ENCODE results near the gene DCAF7.

Gene DCAF7

GRCh38 chr17:63535640-63536039 is 14.6 kb upstream of the DCAF7 start:
- 95 to 96% methylated on average over 24 of the region's 24 CpGs for WGBS, 2 experiments

DNA sequence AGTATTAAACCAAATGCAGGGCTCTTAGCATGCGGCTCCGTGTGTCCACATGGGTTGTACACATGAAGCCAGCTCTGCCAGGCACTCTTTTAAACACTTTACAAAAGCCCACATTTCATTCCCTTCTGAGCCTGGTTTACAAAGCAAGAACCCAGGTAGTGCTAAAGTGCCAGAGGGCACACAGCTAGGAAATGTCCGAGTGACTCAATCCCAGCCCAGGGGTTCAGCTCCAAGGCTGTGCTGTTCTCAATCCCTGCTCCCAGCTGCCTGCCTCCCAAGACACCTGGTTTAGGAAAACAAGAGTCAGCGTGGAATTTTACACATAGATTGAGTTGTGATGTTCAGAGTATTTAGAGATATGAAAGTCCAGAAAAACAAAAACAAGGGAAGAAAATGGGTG is 13.3 kb upstream of the DCAF7 start:
- Histone ChIP-seq H3K27me3 (ENCODE audit: control insufficient read depth, insufficient read depth, low read length, poor library complexity, severe bottlenecking) (peaks cover 30% of the 10 kb centered on the region), H3K27ac (ENCODE audit: insufficient read depth, low read depth, low read length, poor library complexity, severe bottlenecking) (no peak overlapping the region), H3K4me3 (ENCODE audit: insufficient read depth, low read depth, low read length) (no peak overlapping the region), H3K36me3 (ENCODE audit: control insufficient read depth, insufficient read depth, low read length) (no peaks in the 10 kb centered on the region), H3K9me3 (ENCODE audit: control insufficient read depth, low read length) (no peaks in the 10 kb centered on the region), H3K4me1 (ENCODE audit: control insufficient read depth, insufficient read depth, low read length) (no peaks in the 10 kb centered on the region)
- WGBS, 2 experiments: 91 to 94% methylated on average over 4 of the region's 4 CpGs

More at GRCh38 chr17:63535640-63536039, 14.6 kb upstream of the DCAF7 start:
- H3K27ac ChIP-seq (ENCODE audit: insufficient read depth, low read depth, low read length, poor library complexity, severe bottlenecking): no peak overlapping the region
- H3K27me3 ChIP-seq (ENCODE audit: control insufficient read depth, insufficient read depth, low read length, poor library complexity, severe bottlenecking): peaks cover 30% of the 10 kb centered on the region
- no peaks in the 10 kb centered on the region for H3K4me1 ChIP-seq (ENCODE audit: control insufficient read depth, insufficient read depth, low read length)
- no peaks in the 10 kb centered on the region for H3K9me3 ChIP-seq (ENCODE audit: control insufficient read depth, low read length)
- H3K4me3 ChIP-seq (ENCODE audit: insufficient read depth, low read depth, low read length): no peak overlapping the region
- no peaks in the 10 kb centered on the region for H3K36me3 ChIP-seq (ENCODE audit: control insufficient read depth, insufficient read depth, low read length)

DNA sequence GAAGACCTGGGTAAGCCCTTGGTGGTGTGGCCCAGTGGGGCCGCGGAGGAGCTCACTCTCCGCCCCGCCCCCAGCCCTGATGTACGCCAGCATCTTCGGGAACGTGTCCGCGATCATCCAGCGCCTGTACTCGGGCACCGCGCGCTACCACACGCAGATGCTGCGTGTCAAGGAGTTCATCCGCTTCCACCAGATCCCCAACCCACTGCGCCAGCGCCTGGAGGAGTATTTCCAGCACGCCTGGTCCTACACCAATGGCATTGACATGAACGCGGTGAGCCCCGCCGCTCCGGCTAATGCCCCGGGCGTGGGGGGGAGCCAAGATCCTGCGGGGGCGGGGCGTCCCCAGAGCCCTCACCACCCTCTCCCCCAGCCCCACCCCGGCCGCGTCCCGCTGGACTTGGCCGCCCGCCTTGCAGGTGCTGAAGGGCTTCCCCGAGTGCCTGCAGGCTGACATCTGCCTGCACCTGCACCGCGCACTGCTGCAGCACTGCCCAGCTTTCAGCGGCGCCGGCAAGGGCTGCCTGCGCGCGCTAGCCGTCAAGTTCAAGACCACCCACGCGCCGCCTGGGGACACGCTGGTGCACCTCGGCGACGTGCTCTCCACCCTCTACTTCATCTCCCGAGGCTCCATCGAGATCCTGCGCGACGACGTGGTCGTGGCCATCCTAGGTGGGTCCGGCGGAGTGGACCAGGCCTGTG is 12.1 kb upstream of the DCAF7 start:
- Histone ChIP-seq H3K27me3 (ENCODE audit: control insufficient read depth, insufficient read depth, low read length, poor library complexity, severe bottlenecking) (peaks cover 30% of the 10 kb centered on the region), H3K27ac (ENCODE audit: insufficient read depth, low read depth, low read length, poor library complexity, severe bottlenecking) (no peak overlapping the region), H3K4me1 (ENCODE audit: control insufficient read depth, insufficient read depth, low read length) (no peaks in the 10 kb centered on the region), H3K4me3 (ENCODE audit: insufficient read depth, low read depth, low read length) (no peak overlapping the region), H3K9me3 (ENCODE audit: control insufficient read depth, low read length) (no peaks in the 10 kb centered on the region), H3K36me3 (ENCODE audit: control insufficient read depth, insufficient read depth, low read length) (no peaks in the 10 kb centered on the region)
- WGBS, 2 experiments: 33 to 40% methylated on average over 62 of the region's 62 CpGs

- Histone ChIP-seq H3K27me3 (ENCODE audit: control insufficient read depth, insufficient read depth, low read length, poor library complexity, severe bottlenecking) (peaks cover 30% of the 10 kb centered on the region), H3K9me3 (ENCODE audit: control insufficient read depth, low read length) (no peaks in the 10 kb centered on the region), H3K36me3 (ENCODE audit: control insufficient read depth, insufficient read depth, low read length) (no peaks in the 10 kb centered on the region), H3K4me3 (ENCODE audit: insufficient read depth, low read depth, low read length) (no peak overlapping the region), H3K27ac (ENCODE audit: insufficient read depth, low read depth, low read length, poor library complexity, severe bottlenecking) (no peak overlapping the region), H3K4me1 (ENCODE audit: control insufficient read depth, insufficient read depth, low read length) (peaks cover 7% of the 10 kb centered on the region)
- 84 to 86% methylated on average over 9 of the region's 9 CpGs for WGBS, 2 experiments
These were observed 11.3 kb upstream of the DCAF7 start for GRCh38 chr17:63538693-63539595.

DNA sequence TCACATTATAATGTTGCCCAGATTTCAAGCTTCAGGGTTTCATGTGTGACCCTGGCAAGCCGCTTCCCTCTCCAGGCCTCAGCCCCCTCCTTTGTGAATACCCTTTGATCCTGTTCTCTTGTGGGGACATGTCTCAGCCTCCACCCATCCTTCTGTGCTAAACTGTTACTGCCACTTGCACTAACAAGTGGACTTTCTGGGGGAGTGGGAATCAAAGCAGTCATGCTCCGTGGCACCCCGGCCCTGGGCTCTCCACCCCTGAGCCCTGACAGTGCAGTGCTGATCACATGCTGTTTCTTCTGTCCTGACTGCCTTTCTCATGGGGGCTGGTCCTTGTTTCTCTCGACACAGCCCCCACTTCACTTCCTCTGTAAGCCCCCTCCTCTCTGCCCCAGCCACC is 9.7 kb upstream of the DCAF7 start:
- Histone ChIP-seq H3K9me3 (ENCODE audit: control insufficient read depth, low read length) (no peaks in the 10 kb centered on the region), H3K4me1 (ENCODE audit: control insufficient read depth, insufficient read depth, low read length) (peaks cover 8% of the 10 kb centered on the region), H3K27me3 (ENCODE audit: control insufficient read depth, insufficient read depth, low read length, poor library complexity, severe bottlenecking) (peaks cover 30% of the 10 kb centered on the region), H3K36me3 (ENCODE audit: control insufficient read depth, insufficient read depth, low read length) (no peaks in the 10 kb centered on the region), H3K27ac (ENCODE audit: insufficient read depth, low read depth, low read length, poor library complexity, severe bottlenecking) (no peak overlapping the region), H3K4me3 (ENCODE audit: insufficient read depth, low read depth, low read length) (no peak overlapping the region)
- 71 to 75% methylated on average over 4 of the region's 4 CpGs for WGBS, 2 experiments

DNA sequence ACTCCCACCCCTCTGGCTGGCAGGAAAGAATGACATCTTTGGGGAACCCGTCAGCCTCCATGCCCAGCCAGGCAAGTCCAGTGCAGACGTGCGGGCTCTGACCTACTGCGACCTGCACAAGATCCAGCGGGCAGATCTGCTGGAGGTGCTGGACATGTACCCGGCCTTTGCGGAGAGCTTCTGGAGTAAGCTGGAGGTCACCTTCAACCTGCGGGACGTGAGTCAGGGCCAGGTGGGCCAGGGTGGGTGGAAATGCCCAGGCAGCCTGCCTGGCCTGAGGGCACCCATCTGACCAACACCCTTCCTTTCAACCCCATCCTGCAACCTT is 8.1 kb upstream of the DCAF7 start:
- Histone ChIP-seq H3K9me3 (ENCODE audit: control insufficient read depth, low read length) (no peaks in the 10 kb centered on the region), H3K27ac (ENCODE audit: insufficient read depth, low read depth, low read length, poor library complexity, severe bottlenecking) (no peak overlapping the region), H3K27me3 (ENCODE audit: control insufficient read depth, insufficient read depth, low read length, poor library complexity, severe bottlenecking) (peaks cover 27% of the 10 kb centered on the region), H3K4me3 (ENCODE audit: insufficient read depth, low read depth, low read length) (no peak overlapping the region), H3K36me3 (ENCODE audit: control insufficient read depth, insufficient read depth, low read length) (no peaks in the 10 kb centered on the region), H3K4me1 (ENCODE audit: control insufficient read depth, insufficient read depth, low read length) (peaks cover 8% of the 10 kb centered on the region)
- 94 to 97% methylated on average over 9 of the region's 9 CpGs for WGBS, 2 experiments

DNA sequence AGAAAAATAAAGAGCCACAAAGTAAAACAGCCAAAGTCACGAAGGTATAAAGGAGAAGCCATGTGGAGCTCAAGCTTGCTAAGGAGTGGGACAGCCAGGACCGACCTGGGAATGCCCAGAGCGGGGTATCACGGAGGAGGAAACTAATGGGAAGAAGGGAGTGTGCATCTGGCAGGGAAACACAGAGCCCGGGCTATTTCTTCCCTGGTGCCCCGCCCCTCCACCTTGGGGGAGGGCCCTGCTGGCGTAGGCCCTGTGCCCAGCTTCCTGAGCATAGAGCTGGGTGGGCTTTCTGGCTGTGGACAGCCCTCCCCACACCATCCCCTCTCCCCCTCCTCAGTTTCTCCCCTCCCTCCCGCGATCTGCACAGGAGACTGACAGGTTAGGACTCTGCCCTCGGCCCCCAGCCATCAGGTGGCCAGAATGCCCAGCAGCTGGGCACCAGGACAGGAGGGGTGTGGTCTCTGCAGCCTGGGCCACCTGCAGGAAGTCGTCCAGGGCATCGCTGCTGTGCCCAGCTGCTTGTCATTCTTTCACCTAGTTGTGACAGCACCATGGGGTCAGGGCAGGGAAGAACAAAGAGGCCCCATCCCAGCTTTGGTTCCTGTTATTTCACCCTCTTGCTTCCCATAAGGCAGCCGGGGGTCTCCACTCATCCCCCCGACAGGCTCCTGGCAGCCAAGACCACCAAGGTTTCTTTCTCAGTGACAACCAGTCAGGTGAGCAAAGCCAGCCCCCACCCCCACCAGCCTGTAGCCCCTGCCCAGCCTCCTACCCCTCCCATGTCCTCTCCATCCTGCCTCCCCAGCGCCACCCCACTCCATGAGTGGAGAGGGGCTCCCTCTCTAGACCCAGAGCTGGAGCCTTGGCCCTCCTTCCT is 7.1 kb upstream of the DCAF7 start:
- Histone ChIP-seq H3K9me3 (ENCODE audit: control insufficient read depth, low read length) (no peaks in the 10 kb centered on the region), H3K4me1 (ENCODE audit: control insufficient read depth, insufficient read depth, low read length) (peaks cover 8% of the 10 kb centered on the region), H3K4me3 (ENCODE audit: insufficient read depth, low read depth, low read length) (no peak overlapping the region), H3K27ac (ENCODE audit: insufficient read depth, low read depth, low read length, poor library complexity, severe bottlenecking) (no peak overlapping the region), H3K27me3 (ENCODE audit: control insufficient read depth, insufficient read depth, low read length, poor library complexity, severe bottlenecking) (peaks cover 17% of the 10 kb centered on the region), H3K36me3 (ENCODE audit: control insufficient read depth, insufficient read depth, low read length) (no peaks in the 10 kb centered on the region)
- WGBS, 2 experiments: 72 to 75% methylated on average over 15 of the region's 15 CpGs

DNA sequence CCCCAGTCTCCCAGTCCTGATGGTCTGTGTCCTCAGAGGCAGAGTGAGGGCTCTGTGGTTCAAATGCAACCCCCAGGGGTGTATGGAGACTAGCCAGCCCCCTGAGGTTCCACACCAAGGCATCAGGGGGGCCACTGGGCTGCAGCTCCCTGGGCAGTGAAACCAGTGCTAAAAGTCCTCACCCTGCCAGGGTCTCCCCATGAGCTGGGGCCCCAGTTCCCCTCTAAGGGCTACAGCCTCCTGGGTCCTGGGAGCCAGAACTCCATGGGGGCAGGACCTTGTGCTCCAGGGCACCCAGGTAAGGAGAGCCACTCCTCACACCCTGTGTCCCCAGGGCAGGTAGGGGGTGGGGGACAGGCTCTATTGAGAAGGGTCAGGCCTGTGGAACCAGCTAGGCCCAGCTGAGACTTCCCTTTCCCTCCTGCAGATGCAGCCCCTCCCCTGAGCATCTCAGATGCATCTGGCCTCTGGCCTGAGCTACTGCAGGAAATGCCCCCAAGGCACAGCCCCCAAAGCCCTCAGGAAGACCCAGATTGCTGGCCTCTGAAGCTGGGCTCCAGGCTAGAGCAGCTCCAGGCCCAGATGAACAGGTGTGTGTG is 6.4 kb upstream of the DCAF7 start:
- no peaks in the 10 kb centered on the region for H3K9me3 ChIP-seq (ENCODE audit: control insufficient read depth, low read length)
- H3K4me3 ChIP-seq (ENCODE audit: insufficient read depth, low read depth, low read length): no peak overlapping the region
- no peak overlapping the region for H3K27ac ChIP-seq (ENCODE audit: insufficient read depth, low read depth, low read length, poor library complexity, severe bottlenecking)
- H3K4me1 ChIP-seq (ENCODE audit: control insufficient read depth, insufficient read depth, low read length): peaks cover 8% of the 10 kb centered on the region
- H3K27me3 ChIP-seq (ENCODE audit: control insufficient read depth, insufficient read depth, low read length, poor library complexity, severe bottlenecking): peaks cover 10% of the 10 kb centered on the region
- H3K36me3 ChIP-seq (ENCODE audit: control insufficient read depth, insufficient read depth, low read length): no peaks in the 10 kb centered on the region

DNA sequence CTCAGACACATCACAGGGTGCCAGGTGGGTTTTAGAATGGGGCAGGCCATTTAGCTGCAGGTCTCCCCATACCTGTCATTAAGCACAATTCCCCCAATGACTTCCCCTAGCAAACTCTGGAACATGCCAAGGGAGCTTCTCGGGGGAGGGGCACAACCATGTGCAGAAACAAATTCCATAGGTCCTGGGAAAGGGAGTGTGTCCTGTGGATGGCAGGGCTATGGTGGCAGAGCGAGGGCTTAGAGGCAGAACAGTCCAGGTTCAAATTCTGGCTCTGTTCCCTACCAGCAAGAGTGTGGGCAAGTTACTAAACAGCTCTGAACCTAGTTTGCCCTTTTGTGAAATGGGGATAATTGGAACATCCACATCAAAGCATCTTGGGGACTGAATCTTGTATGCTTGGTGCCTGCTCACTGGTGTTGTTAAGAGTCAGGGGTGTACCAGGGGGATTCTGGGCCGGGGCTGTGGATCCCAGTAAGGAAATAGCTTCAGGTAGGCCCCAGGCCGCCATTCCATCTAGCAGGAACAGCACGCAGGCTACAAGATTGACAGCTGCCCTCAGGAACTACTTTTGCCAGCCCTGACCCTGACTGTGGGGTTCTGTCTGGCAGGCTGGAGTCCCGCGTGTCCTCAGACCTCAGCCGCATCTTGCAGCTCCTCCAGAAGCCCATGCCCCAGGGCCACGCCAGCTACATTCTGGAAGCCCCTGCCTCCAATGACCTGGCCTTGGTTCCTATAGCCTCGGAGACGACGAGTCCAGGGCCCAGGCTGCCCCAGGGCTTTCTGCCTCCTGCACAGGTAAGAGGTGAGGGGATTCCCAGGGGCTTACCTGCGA is 5.6 kb upstream of the DCAF7 start:
- no peaks in the 10 kb centered on the region for H3K36me3 ChIP-seq (ENCODE audit: control insufficient read depth, insufficient read depth, low read length)
- peaks cover 2% of the 10 kb centered on the region for H3K27me3 ChIP-seq (ENCODE audit: control insufficient read depth, insufficient read depth, low read length, poor library complexity, severe bottlenecking)
- WGBS, 2 experiments: 91 to 92% methylated on average over 13 of the region's 13 CpGs
- no peak overlapping the region for H3K27ac ChIP-seq (ENCODE audit: insufficient read depth, low read depth, low read length, poor library complexity, severe bottlenecking)
- H3K4me1 ChIP-seq (ENCODE audit: control insufficient read depth, insufficient read depth, low read length): peaks cover 8% of the 10 kb centered on the region
- H3K4me3 ChIP-seq (ENCODE audit: insufficient read depth, low read depth, low read length): no peak overlapping the region
- no peaks in the 10 kb centered on the region for H3K9me3 ChIP-seq (ENCODE audit: control insufficient read depth, low read length)
